ENCODE results near the gene BLOC1S1. TPM values are rescaled to one million over a fixed set of nuclear protein-coding genes. Genes with fewer than 3 reads are reported as not detected.

BLOC1S1 gene
- polyA plus RNA-seq, 2 of the 4 experiments (the other 2 are of a cell fraction), result 112 to 138 TPM

- FAIRE-seq (no peak), DNase-seq (ENCODE audit: low read depth in 1 of 2, low spot score in 1 of 2) (no peak), ATAC-seq (no peak)
- Histone ChIP-seq H3K4me2 (no peak overlapping the region), H3K4me1 (peaks cover 14% of the 10 kb centered on the region; the same call in 2 of the 3 replicates), H3K4me3 (no peak overlapping the region), H3K27ac (no peak overlapping the region), H3K9me3 (no peaks in the 10 kb centered on the region)
- WGBS (ENCODE audit: missing lambda C conversion rate), result 94% methylated on average over 7 of the region's 7 CpGs
- POLR2A ChIA-PET, result no interaction called here
- TF ChIP-seq RFX5 (IDR thresholded peaks at IDR 0.05), result no peak
- TF ChIP-seq HOXA7 (CRISPR knock-in tag; IDR thresholded peaks at IDR 0.05), result no peak
- TF ChIP-seq FOSL2 (IDR thresholded peaks at IDR 0.05), result no peak
- TF ChIP-seq FOSL2 (CRISPR knock-in tag; IDR thresholded peaks at IDR 0.05), result no peak
- TF ChIP-seq CHD2 (IDR thresholded peaks at IDR 0.05; ENCODE audit: low read length, partially characterized antibody), result no peak
- no peak for TF ChIP-seq ZFP36 (IDR thresholded peaks at IDR 0.05; ENCODE audit: borderline replicate concordance, partially characterized antibody)
- no peak for TF ChIP-seq EHMT2 (IDR thresholded peaks at IDR 0.05; ENCODE audit: low read depth)
- no peak for TF ChIP-seq TFCP2L1 (CRISPR knock-in tag; IDR thresholded peaks at IDR 0.05)
- no peak for TF ChIP-seq HMGXB4 (CRISPR knock-in tag; IDR thresholded peaks at IDR 0.05; ENCODE audit: borderline replicate concordance)
- no peak for TF ChIP-seq RNF2 (IDR thresholded peaks at IDR 0.05; ENCODE audit: borderline replicate concordance, low read depth)
- TF ChIP-seq USF2 (IDR thresholded peaks at IDR 0.05), result no peak
- no peak for TF ChIP-seq RCOR1 (IDR thresholded peaks at IDR 0.05; ENCODE audit: low read depth, low read length)
- TF ChIP-seq NFE2L2 (conservative IDR thresholded peaks at IDR 0.05; ENCODE audit: low read length), result no peak
- TF ChIP-seq JUN (IDR thresholded peaks at IDR 0.05), result no peak
- no peak for TF ChIP-seq SMC3 (IDR thresholded peaks at IDR 0.05)
- no peak for TF ChIP-seq HOXB13 (CRISPR knock-in tag; IDR thresholded peaks at IDR 0.05; ENCODE audit: low read depth)
- TF ChIP-seq KDM5A (IDR thresholded peaks at IDR 0.05), result no peak
- no peak for TF ChIP-seq TP53 (CRISPR knock-in tag; IDR thresholded peaks at IDR 0.05)
- TF ChIP-seq REST (IDR thresholded peaks at IDR 0.05), result no peak
- CTCF ChIA-PET, result interaction anchor here (0.8 to 4.2 kb wide), 3 partner anchors 27 to 46 kb away, joined by 3 to 59 read pairs (median 3); partner anchors contain the start of genes BLOC1S1 and RDH5
These were observed 32.2 kb upstream of the BLOC1S1 start for GRCh38 chr12:55683676-55684075.

GRCh38 chr12:55684761-55685370, 31.0 kb upstream of the BLOC1S1 start:
- ChIA-PET POLR2A (no interaction called here), CTCF (interaction anchor here (0.7 to 4.2 kb wide), 6 partner anchors 11 to 45 kb away, joined by 3 to 59 read pairs (median 3); partner anchors contain the start of genes BLOC1S1 and RDH5)
- Histone ChIP-seq H3K4me1 (peaks cover 14% of the 10 kb centered on the region; the same call in 2 of the 3 replicates), H3K9me3 (no peaks in the 10 kb centered on the region), H3K4me2 (no peak overlapping the region), H3K27ac (no peak overlapping the region), H3K4me3 (no peak overlapping the region)
- no peak for TF ChIP-seq MAFK (IDR thresholded peaks at IDR 0.05; ENCODE audit: partially characterized antibody)
- TF ChIP-seq USF2 (IDR thresholded peaks at IDR 0.05), result no peak
- no peak for TF ChIP-seq NFE2L2 (conservative IDR thresholded peaks at IDR 0.05; ENCODE audit: low read length)
- no peak for TF ChIP-seq EP300 (IDR thresholded peaks at IDR 0.05)
- TF ChIP-seq KDM5A (IDR thresholded peaks at IDR 0.05), result no peak
- no peak for TF ChIP-seq SREBF2 (IDR thresholded peaks at IDR 0.05)
- TF ChIP-seq PHF8 (IDR thresholded peaks at IDR 0.05; ENCODE audit: borderline replicate concordance, low read depth), result no peak
- TF ChIP-seq KDM1A (IDR thresholded peaks at IDR 0.05; ENCODE audit: low read depth), result no peak
- no peak for TF ChIP-seq ATOH8 (CRISPR knock-in tag; IDR thresholded peaks at IDR 0.05; ENCODE audit: low read depth)
- no peak for TF ChIP-seq NPAS2 (CRISPR knock-in tag; IDR thresholded peaks at IDR 0.05; ENCODE audit: borderline replicate concordance)
- TF ChIP-seq FOXS1 (CRISPR knock-in tag; IDR thresholded peaks at IDR 0.05), result no peak
- no peak for TF ChIP-seq ELK1 (IDR thresholded peaks at IDR 0.05; ENCODE audit: low read depth, low read length)
- TF ChIP-seq POLR2AphosphoS2 (conservative IDR thresholded peaks at IDR 0.05; ENCODE audit: low read length), result no peak
- WGBS (ENCODE audit: missing lambda C conversion rate), result 96% methylated on average over 16 of the region's 20 CpGs
- no peak for ATAC-seq
- no peak for DNase-seq (ENCODE audit: low read depth in 1 of 2, low spot score in 1 of 2)
- no peak for FAIRE-seq

All from A549 (cell line).